HCT116 (cell line): ENCODE measurements around the gene MPPED1. TPM values are rescaled to one million over a fixed set of nuclear protein-coding genes. Genes with fewer than 3 reads are reported as not detected.

Experiments used
- ATAC-seq: fragments of 200-7000 bp; cut with Tn5 transposase; 2 replicates; pipeline ENCODE4 v1.9.1; 2020; ENCODE audit warnings: mild to moderate bottlenecking, moderate library complexity
- BruUV-seq: library from RNA; stranded (reverse); fragments of 400-500 nt; replicated peaks from 2 replicates; lab custom pipeline; 2021; lab: Mats Ljungman, UMichigan
- CTCF ChIA-PET: fragments of 300-600 bp; sonication (Branson Sonifier 250); formaldehyde crosslinking; loops from one replicate; lab custom pipeline; 2021; ENCODE audit warnings: antibody characterized with exemption; lab: Charles Lee
- POLR2A ChIA-PET: fragments of 300-600, 350-600 bp; sonication (Branson Sonifier 250); formaldehyde crosslinking; loops from one replicate; lab custom pipeline; 2021; ENCODE audit warnings: antibody characterized with exemption; lab: Charles Lee
- RAD21 ChIA-PET, 2 experiments: fragments of 300-600 bp; sonication (Branson Sonifier 250); formaldehyde crosslinking; loops; one replicate each; lab custom pipeline; 2023; ENCODE audit warnings: low total read pairs in 2 of 2; ENCODE audit not compliant: uncharacterized antibody in 2 of 2, unreplicated experiment in 2 of 2, low non-redundant PET in 1 of 2; lab: Charles Lee
- DNase-seq: peaks from one replicate; pipeline ENCODE4 v3.0.0-alpha.2; 2010; ENCODE audit warnings: low read depth, low spot score
- H2AFZ ChIP-seq: fragments of 200-600 bp; shearing (Covaris generic), sonication (generic); 2 replicates; pipeline ENCODE4 v1.6.1; 2017; ENCODE audit warnings: low read depth, mixed run types, mixed read lengths, antibody characterized with exemption, low read length; ENCODE audit not compliant: poor library complexity, severe bottlenecking
- H3K27ac ChIP-seq: 2 replicates; pipeline ENCODE4 v1.5.1; 2012; ENCODE audit warnings: low read depth, low read length
- H3K27me3 ChIP-seq: fragments of 200-600 bp; sonication (generic); 2 replicates; pipeline ENCODE4 v1.6.1; 2016; ENCODE audit warnings: mixed run types, low read length, mixed read lengths; ENCODE audit not compliant: insufficient read depth
- H3K36me3 ChIP-seq, 2 experiments: fragments of 200-500 bp in 1 of 2; fragments of 200-600 bp in 1 of 2; sonication (Bioruptor generic) in 1 of 2; sonication (generic) in 1 of 2; 2 replicates each; pipeline versions ENCODE4 v1.5.1 to v1.6.1; 2014 to 2016; ENCODE audit warnings: low read length in 2 of 2, inconsistent platforms in 1 of 2, mixed read lengths in 1 of 2, mixed run types in 1 of 2; ENCODE audit not compliant: insufficient read depth in 2 of 2, control insufficient read depth in 1 of 2
- H3K4me1 ChIP-seq, 2 experiments: fragments of 200-600 bp in 1 of 2; sonication (generic) in 1 of 2; 2 replicates each; pipeline versions ENCODE4 v1.5.1 to v1.6.1; 2012 to 2017; ENCODE audit warnings: low read length in 2 of 2, inconsistent platforms in 1 of 2, mild to moderate bottlenecking in 1 of 2, mixed read lengths in 1 of 2, mixed run types in 1 of 2, moderate library complexity in 1 of 2; ENCODE audit not compliant: insufficient read depth in 2 of 2, control insufficient read depth in 1 of 2
- H3K4me2 ChIP-seq: fragments of 200-600 bp; sonication (generic); 2 replicates; pipeline ENCODE4 v1.6.1; 2017; ENCODE audit warnings: mixed run types, low read length, mixed read lengths
- H3K4me3 ChIP-seq, 2 experiments: fragments of 200-600 bp in 1 of 2; sonication (generic) in 1 of 2; replicated peaks in 1 of 2; 2 replicates each; pipeline ENCODE4 v1.5.1; 2011 to 2016; ENCODE audit warnings: low read length in 2 of 2, control low read depth in 1 of 2, low read depth in 1 of 2, mild to moderate bottlenecking in 1 of 2, mixed read lengths in 1 of 2, mixed run types in 1 of 2
- H3K79me2 ChIP-seq: fragments of 200-600 bp; sonication (generic); 2 replicates; pipeline ENCODE4 v1.6.1; 2017; ENCODE audit warnings: mild to moderate bottlenecking, mixed run types, low read length, moderate library complexity, mixed read lengths; ENCODE audit not compliant: insufficient read depth
- H3K9ac ChIP-seq: fragments of 200-600 bp; sonication (generic); 2 replicates; pipeline ENCODE4 v1.6.1; 2016; ENCODE audit warnings: low read length, mixed read lengths
- H3K9me2 ChIP-seq: fragments of 200-600 bp; sonication (generic), shearing (Covaris generic); 2 replicates; pipeline ENCODE4 v1.6.1; 2017; ENCODE audit warnings: mixed run types, mild to moderate bottlenecking, moderate library complexity; ENCODE audit not compliant: insufficient read depth
- H3K9me3 ChIP-seq, 2 experiments: fragments of 200-500 bp in 1 of 2; fragments of 200-600 bp in 1 of 2; sonication (Bioruptor generic) in 1 of 2; sonication (generic) in 1 of 2; 2 replicates each; pipeline ENCODE4 v1.6.1; 2014 to 2017; ENCODE audit warnings: low read length in 2 of 2, mixed read lengths in 2 of 2, inconsistent platforms in 1 of 2, low read depth in 1 of 2, mild to moderate bottlenecking in 1 of 2, mixed run types in 1 of 2, moderate library complexity in 1 of 2; ENCODE audit not compliant: control insufficient read depth in 1 of 2, insufficient read depth in 1 of 2
- H4K20me1 ChIP-seq: fragments of 200-600 bp; sonication (generic), shearing (Covaris generic); 2 replicates; pipeline ENCODE4 v1.6.1; 2017; ENCODE audit warnings: mixed run types, mild to moderate bottlenecking, moderate library complexity; ENCODE audit not compliant: insufficient read depth
- EZH2phosphoT487 ChIP-seq: fragments of 200-600 bp; IDR thresholded peaks from 2 replicates; pipeline ENCODE4 v1.6.1; 2018; ENCODE audit warnings: antibody characterized with exemption, borderline replicate concordance
- RAD21 ChIP-seq: IDR thresholded peaks from 2 replicates; pipeline ENCODE4 v1.6.1; 2012; ENCODE audit warnings: low read depth, mild to moderate bottlenecking
- SIN3A ChIP-seq: IDR thresholded peaks from 2 replicates; pipeline ENCODE4 v1.6.1; 2012; ENCODE audit warnings: low read depth
- TCF7L2 ChIP-seq: IDR thresholded peaks from 2 replicates; pipeline ENCODE4 v1.7.0; 2011; ENCODE audit warnings: borderline replicate concordance, inconsistent platforms; ENCODE audit not compliant: insufficient read depth, insufficient read length; ENCODE audit errors: extremely low read depth
- ZFX ChIP-seq: fragments of 450-650 bp; IDR thresholded peaks from 2 replicates; pipeline ENCODE4 v1.6.1; 2017
- intact Hi-C: fragments of 100-400 bp; cut with micrococcal nuclease; formaldehyde crosslinking; loops from 2 replicates; pipeline ENCODE4 v1.10.0; 2022
- total RNA-seq: library from RNA; stranded (reverse); gene quantifications from one replicate; pipeline ENCODE4 v1.2.1, GENCODE V29; 2021; ENCODE audit not compliant: unreplicated experiment
- TF ChIP-seq, protein P1 (sequence below): IDR thresholded peaks from 2 replicates; pipeline ENCODE4 v1.6.1; 2012; ENCODE audit warnings: low read depth
- TF ChIP-seq, protein P2 (sequence below): IDR thresholded peaks from 2 replicates; pipeline ENCODE4 v1.6.1; 2012
- TF ChIP-seq, protein P3 (sequence below): IDR thresholded peaks from 2 replicates; pipeline ENCODE4 v1.6.1; 2012

The MPPED1 gene
- total RNA-seq, 1 experiment from 2014 or later = not detected

DNA sequence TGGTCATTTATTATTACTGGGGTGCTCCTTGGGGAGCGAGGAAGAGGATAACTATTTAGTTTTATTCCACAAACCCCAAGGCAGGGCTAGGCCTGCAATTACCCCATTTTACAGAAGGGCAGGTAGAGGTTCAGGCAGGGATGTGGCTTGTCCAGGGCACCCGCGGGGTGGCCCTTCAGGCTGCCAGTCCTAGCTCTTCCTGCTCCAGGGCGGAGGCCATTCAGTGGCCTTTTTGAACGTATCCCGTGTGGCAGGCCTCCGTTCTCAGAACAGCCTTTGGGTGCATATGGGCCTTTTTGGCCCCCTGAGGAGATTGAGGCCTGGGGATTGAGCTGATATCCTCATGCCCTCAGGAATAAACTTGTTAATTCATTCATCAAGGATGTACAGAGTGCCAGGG, 66.2 kb downstream of the MPPED1 start:
- H2AFZ ChIP-seq = no peak overlapping the region
- RAD21 ChIA-PET = no interaction called here
- no peaks in the 10 kb centered on the region for H3K9me2 ChIP-seq
- no peaks in the 10 kb centered on the region for H3K9me3 ChIP-seq
- TF ChIP-seq ZFX (no peak), TCF7L2 (no peak), RAD21 (no peak), SIN3A (no peak), EZH2phosphoT487 (no peak)
- TF ChIP-seq, protein P1, sequence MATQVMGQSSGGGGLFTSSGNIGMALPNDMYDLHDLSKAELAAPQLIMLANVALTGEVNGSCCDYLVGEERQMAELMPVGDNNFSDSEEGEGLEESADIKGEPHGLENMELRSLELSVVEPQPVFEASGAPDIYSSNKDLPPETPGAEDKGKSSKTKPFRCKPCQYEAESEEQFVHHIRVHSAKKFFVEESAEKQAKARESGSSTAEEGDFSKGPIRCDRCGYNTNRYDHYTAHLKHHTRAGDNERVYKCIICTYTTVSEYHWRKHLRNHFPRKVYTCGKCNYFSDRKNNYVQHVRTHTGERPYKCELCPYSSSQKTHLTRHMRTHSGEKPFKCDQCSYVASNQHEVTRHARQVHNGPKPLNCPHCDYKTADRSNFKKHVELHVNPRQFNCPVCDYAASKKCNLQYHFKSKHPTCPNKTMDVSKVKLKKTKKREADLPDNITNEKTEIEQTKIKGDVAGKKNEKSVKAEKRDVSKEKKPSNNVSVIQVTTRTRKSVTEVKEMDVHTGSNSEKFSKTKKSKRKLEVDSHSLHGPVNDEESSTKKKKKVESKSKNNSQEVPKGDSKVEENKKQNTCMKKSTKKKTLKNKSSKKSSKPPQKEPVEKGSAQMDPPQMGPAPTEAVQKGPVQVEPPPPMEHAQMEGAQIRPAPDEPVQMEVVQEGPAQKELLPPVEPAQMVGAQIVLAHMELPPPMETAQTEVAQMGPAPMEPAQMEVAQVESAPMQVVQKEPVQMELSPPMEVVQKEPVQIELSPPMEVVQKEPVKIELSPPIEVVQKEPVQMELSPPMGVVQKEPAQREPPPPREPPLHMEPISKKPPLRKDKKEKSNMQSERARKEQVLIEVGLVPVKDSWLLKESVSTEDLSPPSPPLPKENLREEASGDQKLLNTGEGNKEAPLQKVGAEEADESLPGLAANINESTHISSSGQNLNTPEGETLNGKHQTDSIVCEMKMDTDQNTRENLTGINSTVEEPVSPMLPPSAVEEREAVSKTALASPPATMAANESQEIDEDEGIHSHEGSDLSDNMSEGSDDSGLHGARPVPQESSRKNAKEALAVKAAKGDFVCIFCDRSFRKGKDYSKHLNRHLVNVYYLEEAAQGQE = no peak
- TF ChIP-seq, protein P2, sequence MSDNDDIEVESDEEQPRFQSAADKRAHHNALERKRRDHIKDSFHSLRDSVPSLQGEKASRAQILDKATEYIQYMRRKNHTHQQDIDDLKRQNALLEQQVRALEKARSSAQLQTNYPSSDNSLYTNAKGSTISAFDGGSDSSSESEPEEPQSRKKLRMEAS = no peak
- TF ChIP-seq, protein P3, sequence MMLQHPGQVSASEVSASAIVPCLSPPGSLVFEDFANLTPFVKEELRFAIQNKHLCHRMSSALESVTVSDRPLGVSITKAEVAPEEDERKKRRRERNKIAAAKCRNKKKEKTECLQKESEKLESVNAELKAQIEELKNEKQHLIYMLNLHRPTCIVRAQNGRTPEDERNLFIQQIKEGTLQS = no peak
- H3K4me2 ChIP-seq = no peak overlapping the region
- H3K4me3 ChIP-seq = no peak overlapping the region
- H3K4me1 ChIP-seq = no peaks in the 10 kb centered on the region
- no peak overlapping the region for H3K9ac ChIP-seq
- no peak for DNase-seq
- ATAC-seq = no peak
- H3K27me3 ChIP-seq = peaks cover under 1% of the 10 kb centered on the region; the same call in 1 of the 2 replicates
- H3K79me2 ChIP-seq = no peaks in the 10 kb centered on the region
- CTCF ChIA-PET = no interaction called here
- POLR2A ChIA-PET = no interaction called here
- H4K20me1 ChIP-seq = no peaks in the 10 kb centered on the region
- intact Hi-C loops = no loop called here
- BruUV-seq = no TSS peak
- H3K27ac ChIP-seq = no peak overlapping the region
- no peaks in the 10 kb centered on the region for H3K36me3 ChIP-seq
